Astrocyte of the cerebellum (primary cell): ENCODE measurements around the gene WNT2.
A peak's percentile ranks its signal among the peaks of the same experiment; 100 is the strongest.

Source experiments
- DNase-seq: peaks from one replicate; pipeline ENCODE4 v3.0.0-alpha.2; 2011; ENCODE audit warnings: low read depth
- H3K4me3 ChIP-seq: 2 replicates; pipeline ENCODE4 v1.5.1; 2011; ENCODE audit warnings: mild to moderate bottlenecking, low read depth, low read length, moderate library complexity
- in situ Hi-C: cut with HindIII; loops from 2 replicates; pipeline ENCODE4 v1.10.0; 2017; ENCODE audit warnings: low sequenced_read_pairs
- TF ChIP-seq, protein P1 (sequence below): IDR thresholded peaks from 2 replicates; pipeline ENCODE4 v1.5.1; 2012; ENCODE audit warnings: low read length, low read depth, moderate library complexity, mild to moderate bottlenecking; ENCODE audit errors: missing control alignments

Gene WNT2

GRCh38 chr7:117285826-117286225 lies 37.0 kb downstream of the WNT2 start:
- no peak for DNase-seq
- no peak overlapping the region for H3K4me3 ChIP-seq
- in situ Hi-C loops, result no loop called here
- TF ChIP-seq, protein P1, sequence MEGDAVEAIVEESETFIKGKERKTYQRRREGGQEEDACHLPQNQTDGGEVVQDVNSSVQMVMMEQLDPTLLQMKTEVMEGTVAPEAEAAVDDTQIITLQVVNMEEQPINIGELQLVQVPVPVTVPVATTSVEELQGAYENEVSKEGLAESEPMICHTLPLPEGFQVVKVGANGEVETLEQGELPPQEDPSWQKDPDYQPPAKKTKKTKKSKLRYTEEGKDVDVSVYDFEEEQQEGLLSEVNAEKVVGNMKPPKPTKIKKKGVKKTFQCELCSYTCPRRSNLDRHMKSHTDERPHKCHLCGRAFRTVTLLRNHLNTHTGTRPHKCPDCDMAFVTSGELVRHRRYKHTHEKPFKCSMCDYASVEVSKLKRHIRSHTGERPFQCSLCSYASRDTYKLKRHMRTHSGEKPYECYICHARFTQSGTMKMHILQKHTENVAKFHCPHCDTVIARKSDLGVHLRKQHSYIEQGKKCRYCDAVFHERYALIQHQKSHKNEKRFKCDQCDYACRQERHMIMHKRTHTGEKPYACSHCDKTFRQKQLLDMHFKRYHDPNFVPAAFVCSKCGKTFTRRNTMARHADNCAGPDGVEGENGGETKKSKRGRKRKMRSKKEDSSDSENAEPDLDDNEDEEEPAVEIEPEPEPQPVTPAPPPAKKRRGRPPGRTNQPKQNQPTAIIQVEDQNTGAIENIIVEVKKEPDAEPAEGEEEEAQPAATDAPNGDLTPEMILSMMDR, result no peak

DNA sequence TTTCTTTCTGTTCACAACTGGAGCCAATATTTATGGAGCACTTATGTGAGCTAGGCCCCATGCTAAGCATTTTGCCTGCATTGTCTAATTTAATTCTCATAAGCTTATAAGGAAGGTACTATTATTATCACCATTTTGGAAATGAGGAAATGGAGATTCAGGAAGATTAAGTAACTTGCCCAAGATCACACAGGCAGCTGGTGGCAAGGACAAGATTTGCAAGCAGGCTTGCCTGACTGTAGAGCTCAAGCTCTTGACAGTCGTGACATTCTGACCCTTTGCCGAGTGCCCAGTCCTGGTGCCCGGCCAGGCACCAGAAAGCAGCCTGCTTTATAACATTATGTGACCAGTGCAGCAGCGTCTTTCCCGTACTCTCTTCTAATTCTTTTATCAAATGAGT lies 38.2 kb downstream of the WNT2 start:
- no peak overlapping the region for H3K4me3 ChIP-seq
- in situ Hi-C loops, result no loop called here
- DNase-seq, result no peak
- TF ChIP-seq, protein P1, result no peak

- TF ChIP-seq, protein P1, result no peak
- no peak overlapping the region for H3K4me3 ChIP-seq
- no peak for DNase-seq
- in situ Hi-C loops, result no loop called here
These were observed 39.1 kb downstream of the WNT2 start for GRCh38 chr7:117283779-117284178.

- no peak overlapping the region for H3K4me3 ChIP-seq
- in situ Hi-C loops, result no loop called here
- TF ChIP-seq, protein P1, result no peak
- peak; percentile 70 for DNase-seq
These were observed 39.5 kb downstream of the WNT2 start for GRCh38 chr7:117283371-117283770.

DNA sequence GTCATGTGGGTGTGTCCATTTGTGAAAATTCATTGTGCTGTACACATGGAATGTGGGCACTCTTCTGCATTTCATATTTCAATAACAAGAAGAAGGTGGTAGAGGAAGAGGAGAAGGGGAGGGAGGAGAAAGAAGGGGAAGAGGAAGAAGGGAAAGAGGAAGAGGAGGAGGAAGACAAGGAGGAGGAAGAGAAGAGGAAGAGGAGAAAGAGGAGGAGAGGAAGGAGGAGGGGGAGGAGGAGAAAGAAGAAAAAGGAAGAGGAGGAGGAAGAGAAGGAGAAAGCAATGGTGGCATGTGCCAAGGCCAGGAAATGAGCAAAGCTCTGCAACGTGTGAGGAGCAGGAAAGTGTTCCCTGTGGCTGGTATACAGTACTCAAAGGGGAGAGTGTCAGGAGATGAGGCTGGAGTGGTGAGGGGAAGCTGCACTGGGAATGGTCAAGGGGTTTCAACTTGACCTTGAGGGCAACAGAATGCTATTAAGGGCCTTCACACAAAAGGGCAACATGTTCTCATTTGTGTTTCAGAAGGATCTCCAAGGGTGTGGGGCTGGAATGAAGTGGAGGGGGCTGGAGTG lies 40.5 kb downstream of the WNT2 start:
- TF ChIP-seq, protein P1, result no peak
- DNase-seq, result no peak
- in situ Hi-C loops, result no loop called here
- no peak overlapping the region for H3K4me3 ChIP-seq

DNA sequence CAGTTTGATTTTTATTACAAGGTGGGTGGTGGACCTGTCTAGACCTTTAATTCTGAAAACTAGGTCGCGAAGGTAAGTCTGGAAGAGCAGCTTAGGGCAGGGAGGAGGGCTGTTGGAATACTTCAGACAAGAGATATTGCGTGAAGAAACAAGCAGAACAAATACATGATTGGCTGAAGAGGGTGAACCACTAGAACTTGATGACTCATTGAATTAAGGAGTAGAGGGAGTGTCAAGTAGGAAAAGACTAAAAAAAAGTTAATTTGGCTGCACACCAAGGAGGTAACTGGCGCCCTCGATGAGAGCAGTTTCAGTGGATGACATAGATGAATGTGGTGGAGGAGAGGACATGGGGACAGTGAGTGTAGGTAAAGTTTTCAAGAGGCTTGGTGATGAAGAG lies 41.3 kb downstream of the WNT2 start:
- in situ Hi-C loops, result no loop called here
- DNase-seq, result no peak
- TF ChIP-seq, protein P1, result no peak

More for the DNA sequence above, 41.3 kb downstream of the WNT2 start:
- H3K4me3 ChIP-seq, result no peak overlapping the region
